GM12873 (cell line): Measurements from ENCODE around the gene MRPL52.

ENCODE experiments used
- TF ChIP-seq, protein P1 (sequence below): IDR thresholded peaks from 2 replicates; pipeline ENCODE4 v1.5.1; 2012; ENCODE audit warnings: low read depth, mild to moderate bottlenecking, moderate library complexity, low read length, control low read depth; ENCODE audit not compliant: insufficient read depth; ENCODE audit errors: missing control alignments

Gene MRPL52

DNA sequence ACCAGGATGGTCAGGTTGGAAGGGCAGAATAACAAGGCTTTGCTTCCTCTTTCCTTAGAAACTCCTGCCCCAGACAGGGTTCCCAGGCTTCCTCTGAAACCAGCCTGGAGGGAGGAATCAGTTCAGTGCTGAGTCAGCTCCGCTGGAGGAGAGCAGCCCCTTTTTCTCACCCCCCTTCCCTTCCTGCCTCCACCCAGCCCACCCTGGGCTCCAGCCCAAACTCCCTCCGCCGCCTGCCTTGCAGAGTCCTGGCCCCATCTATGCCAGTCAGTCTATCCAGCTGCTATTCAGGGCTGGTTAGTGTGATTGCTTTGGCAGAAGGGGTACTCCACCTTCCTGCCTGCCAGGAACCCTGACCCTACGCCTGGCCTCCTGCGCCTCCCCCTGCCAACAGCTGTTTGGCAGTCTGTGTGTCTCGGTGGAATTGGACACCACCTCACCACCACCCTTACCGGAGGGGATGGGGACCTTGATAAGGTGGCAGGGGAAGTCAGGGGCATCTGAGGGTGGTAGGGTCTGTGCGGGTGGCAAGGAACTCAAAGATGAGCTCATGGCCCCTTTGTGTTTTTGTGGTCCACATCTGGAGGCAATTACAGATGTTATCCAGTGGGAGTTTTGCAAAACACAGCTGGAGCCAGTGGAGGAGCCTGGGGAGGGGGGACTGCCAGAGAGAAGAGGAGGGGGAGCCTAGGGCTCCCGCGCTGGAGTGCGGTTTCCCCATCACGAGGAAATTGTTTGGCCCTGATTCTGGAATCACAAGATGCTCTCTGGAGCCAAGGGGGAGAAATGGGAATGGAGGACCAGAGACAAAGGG lies 18.9 kb downstream of the MRPL52 start:
- TF ChIP-seq, protein P1, sequence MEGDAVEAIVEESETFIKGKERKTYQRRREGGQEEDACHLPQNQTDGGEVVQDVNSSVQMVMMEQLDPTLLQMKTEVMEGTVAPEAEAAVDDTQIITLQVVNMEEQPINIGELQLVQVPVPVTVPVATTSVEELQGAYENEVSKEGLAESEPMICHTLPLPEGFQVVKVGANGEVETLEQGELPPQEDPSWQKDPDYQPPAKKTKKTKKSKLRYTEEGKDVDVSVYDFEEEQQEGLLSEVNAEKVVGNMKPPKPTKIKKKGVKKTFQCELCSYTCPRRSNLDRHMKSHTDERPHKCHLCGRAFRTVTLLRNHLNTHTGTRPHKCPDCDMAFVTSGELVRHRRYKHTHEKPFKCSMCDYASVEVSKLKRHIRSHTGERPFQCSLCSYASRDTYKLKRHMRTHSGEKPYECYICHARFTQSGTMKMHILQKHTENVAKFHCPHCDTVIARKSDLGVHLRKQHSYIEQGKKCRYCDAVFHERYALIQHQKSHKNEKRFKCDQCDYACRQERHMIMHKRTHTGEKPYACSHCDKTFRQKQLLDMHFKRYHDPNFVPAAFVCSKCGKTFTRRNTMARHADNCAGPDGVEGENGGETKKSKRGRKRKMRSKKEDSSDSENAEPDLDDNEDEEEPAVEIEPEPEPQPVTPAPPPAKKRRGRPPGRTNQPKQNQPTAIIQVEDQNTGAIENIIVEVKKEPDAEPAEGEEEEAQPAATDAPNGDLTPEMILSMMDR = no peak

DNA sequence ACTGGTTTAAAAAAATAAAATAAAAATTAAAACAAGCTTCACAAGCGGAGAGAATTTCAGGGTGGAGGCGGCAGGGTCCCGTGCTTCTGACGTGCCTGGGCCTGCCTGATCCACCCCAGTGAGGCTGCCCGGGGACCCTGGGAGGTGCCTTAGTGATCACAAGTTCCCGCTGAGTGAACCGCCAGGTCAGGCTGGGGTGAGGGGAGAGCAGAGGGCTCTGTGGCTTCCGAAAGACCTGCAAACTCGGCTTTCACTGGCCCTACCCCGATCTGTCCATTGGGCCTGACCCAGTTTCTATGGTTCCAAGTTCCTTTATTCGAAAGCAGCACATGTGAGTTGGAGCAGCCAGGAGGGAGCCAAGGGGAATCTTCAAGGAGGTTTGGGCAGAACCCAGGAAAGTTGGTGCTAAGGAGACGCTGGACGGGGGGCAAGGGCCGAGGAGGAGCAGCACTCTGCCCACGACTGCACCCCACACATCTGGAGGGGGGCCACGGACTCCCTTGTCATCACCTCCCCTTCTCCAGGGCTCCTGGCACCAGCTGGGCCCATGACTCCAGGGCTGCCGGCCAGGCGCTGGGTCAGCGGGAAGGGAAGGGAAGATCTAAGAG lies 19.6 kb downstream of the MRPL52 start:
- TF ChIP-seq, protein P1 = no peak

DNA sequence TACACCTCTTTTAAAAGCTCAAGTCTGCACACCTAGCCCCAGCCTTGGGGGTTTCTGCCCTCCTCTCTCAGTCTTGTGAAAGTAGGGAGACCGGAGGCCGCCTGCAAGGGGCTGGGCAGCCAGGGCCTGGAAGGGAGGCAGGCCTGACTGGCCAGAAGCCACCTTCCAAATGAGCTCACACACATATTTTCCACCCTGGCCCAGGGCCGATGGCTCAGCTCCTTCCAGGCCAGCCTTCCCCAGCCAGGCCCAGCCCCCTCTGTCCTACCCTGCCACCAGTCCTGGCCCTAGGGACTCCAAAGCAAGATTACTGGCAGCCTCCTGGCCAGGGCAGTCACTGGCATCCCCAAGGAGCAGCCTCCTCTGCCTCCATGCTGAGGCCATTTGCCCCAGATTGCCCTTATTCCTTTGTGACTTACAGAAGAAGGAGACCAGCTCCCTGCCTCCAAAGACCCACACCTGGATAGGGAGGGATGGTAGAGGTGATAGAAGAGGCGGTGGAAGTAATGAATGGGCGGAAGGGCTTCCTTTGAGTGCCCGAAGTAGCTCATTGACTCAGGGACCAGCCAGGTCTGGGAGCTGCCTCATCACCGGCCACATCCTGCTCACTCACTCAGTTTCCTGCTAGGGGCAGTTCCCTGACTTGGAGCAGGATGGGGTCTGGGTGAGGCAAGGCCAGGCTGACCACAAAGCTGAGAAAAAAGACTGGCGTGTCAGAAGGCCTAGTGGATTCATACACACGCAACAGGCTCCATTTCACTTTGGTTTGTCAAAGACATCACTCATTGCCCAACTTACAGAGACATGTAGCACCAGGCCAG lies 21.5 kb downstream of the MRPL52 start:
- TF ChIP-seq, protein P1 = no peak

DNA sequence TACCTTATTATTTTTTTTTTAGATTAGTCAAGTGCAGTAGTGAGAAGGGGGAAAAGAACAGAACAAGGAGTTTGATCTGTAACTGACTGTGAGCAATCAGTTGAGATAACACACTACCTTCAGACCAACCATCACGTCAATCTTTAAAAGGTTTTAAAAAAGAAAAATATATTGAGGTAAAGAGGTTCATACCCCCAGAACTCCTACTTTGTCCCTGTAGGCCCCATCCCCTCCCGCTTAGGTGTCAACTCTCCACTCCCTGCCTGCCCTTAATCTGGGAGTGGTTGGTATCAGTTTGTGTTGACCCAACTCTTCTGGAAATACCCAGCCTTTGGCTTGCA lies 22.9 kb downstream of the MRPL52 start:
- TF ChIP-seq, protein P1 = no peak

DNA sequence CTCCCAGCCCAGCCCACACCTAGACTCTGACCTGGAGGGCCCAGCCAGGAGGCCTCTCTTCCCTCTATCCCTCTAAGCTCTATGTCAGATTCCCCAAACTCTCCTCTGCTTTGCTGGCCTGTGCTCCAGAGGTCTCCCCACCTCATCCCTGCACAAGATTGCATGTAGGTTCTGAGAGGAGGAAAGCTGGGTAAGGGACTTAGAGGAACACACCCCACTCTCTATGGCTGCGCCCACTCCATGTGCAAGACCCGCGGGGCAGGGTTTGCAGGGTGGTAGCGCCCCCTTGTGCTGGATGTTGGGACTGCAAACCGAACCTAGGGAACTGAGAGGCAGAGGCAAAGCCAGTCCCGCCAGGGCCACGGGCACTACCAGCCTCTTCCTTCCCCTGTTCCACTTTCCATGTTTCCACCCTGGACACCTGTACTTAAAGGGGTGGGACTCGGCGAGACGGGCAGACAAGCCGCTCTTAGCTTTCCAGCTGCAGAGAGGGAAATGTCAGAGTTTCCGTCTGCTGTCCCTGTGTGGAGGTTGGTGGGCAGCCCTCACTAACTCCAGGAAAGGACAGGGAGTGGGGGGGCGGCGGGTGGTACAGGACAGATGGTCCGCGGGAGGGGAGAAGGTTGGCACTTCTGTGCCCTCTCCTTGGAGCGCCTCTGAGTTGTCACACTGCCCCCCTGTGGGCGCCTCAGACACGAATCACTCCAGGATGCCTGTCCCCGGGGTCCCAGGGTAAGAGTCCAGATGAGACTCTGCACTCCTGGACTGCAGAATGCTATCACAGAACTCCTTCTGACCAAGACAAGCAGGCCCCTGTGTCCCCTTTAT lies 23.5 kb downstream of the MRPL52 start:
- TF ChIP-seq, protein P1 = peak; percentile 95

DNA sequence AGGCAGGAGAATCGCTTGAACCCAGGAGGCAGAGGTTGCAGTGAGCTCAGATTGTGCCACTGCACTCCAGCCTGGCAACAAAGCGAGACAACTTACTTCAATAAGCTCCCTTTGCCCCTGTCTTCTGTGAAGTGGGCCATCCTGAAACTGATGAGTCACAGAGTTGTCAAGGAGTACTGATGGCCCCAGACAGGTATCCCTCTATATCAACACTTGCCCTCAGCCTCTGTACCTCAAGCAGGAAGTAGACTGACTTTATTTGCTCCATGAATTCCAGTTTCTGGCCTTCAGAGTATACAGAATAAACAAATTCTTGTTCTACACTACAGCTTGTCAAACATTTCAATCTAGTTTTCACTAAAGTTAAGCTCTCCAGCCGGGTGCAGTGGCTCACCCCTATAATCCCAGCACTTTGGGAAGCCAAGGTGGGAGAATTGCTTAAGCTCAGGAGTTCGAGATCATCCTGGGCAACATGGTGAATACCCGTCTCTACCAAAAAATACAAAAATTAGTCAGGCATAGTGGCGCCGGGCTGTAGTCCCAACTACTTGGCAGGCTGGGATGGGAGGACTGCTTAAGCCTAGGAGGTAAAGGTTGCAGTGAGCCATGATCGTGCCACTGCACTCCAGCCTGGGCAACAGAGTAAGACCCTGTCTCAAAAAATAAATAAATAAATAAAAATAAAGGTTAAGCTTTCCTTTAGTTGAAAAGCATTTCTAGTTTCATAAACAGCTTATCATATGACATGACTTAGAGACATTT lies 25.5 kb downstream of the MRPL52 start:
- TF ChIP-seq, protein P1 = no peak
